H9 (cell line): ENCODE measurements around the gene MICALL2. TPM values are rescaled to one million over a fixed set of nuclear protein-coding genes. Genes with fewer than 3 reads are reported as not detected.

Source experiments
- DNase-seq: peaks from one replicate; pipeline ENCODE4 v3.0.0-alpha.2; 2017
- H2AFZ ChIP-seq: one replicate; pipeline ENCODE4 v1.6.1; 2013; ENCODE audit warnings: mild to moderate bottlenecking, low read length, control low read depth, moderate library complexity
- H2AK5ac ChIP-seq: 2 replicates; pipeline ENCODE4 v1.6.1; 2013; ENCODE audit warnings: low read length, control low read depth, mixed read lengths; ENCODE audit not compliant: insufficient read length
- H2BK120ac ChIP-seq: one replicate; pipeline ENCODE4 v1.6.1; 2013; ENCODE audit warnings: low read depth, mild to moderate bottlenecking, low read length, control low read depth, inconsistent platforms; ENCODE audit not compliant: poor library complexity, severe bottlenecking
- H2BK12ac ChIP-seq: 2 replicates; pipeline ENCODE4 v1.6.1; 2013; ENCODE audit warnings: low read length, control low read depth, mixed read lengths, low read depth; ENCODE audit not compliant: insufficient read length
- H2BK15ac ChIP-seq: 2 replicates; pipeline ENCODE4 v1.6.1; 2013; ENCODE audit warnings: low read depth, low read length, control low read depth
- H2BK20ac ChIP-seq: one replicate; pipeline ENCODE4 v1.6.1; 2013; ENCODE audit warnings: low read depth, mild to moderate bottlenecking, low read length, control low read depth, inconsistent platforms; ENCODE audit not compliant: poor library complexity, severe bottlenecking
- H2BK5ac ChIP-seq: 2 replicates; pipeline ENCODE4 v1.6.1; 2013; ENCODE audit warnings: low read length, control low read depth, mixed read lengths; ENCODE audit not compliant: insufficient read length
- H3K14ac ChIP-seq: 2 replicates; pipeline ENCODE4 v1.6.1; 2013; ENCODE audit warnings: low read length, control low read depth; ENCODE audit not compliant: insufficient read depth
- H3K18ac ChIP-seq: 2 replicates; pipeline ENCODE4 v1.6.1; 2013; ENCODE audit warnings: low read depth, mild to moderate bottlenecking, mixed read lengths, low read length, control low read depth; ENCODE audit not compliant: insufficient read length
- H3K23ac ChIP-seq: 2 replicates; pipeline ENCODE4 v1.6.1; 2013; ENCODE audit warnings: low read length, control low read depth, mixed read lengths, low read depth; ENCODE audit not compliant: insufficient read length
- H3K23me2 ChIP-seq: 2 replicates; pipeline ENCODE4 v1.6.1; 2013; ENCODE audit warnings: low read depth, mild to moderate bottlenecking, mixed read lengths, low read length, control low read depth; ENCODE audit not compliant: insufficient read length, poor library complexity, severe bottlenecking
- H3K27ac ChIP-seq: 2 replicates; pipeline ENCODE4 v1.5.1; 2013; ENCODE audit warnings: low read length, control low read depth, mixed read lengths, low read depth; ENCODE audit not compliant: insufficient read length
- H3K27me3 ChIP-seq: 2 replicates; pipeline ENCODE4 v1.6.1; 2013; ENCODE audit warnings: low read length, control low read depth, inconsistent platforms; ENCODE audit not compliant: insufficient read depth
- H3K4ac ChIP-seq: 2 replicates; pipeline ENCODE4 v1.6.1; 2013; ENCODE audit warnings: low read depth, mild to moderate bottlenecking, control low read depth, inconsistent platforms, low read length, moderate library complexity
- H3K4me1 ChIP-seq: 2 replicates; pipeline ENCODE4 v1.6.1; 2013; ENCODE audit warnings: low read length, control low read depth, inconsistent platforms; ENCODE audit not compliant: insufficient read depth
- H3K4me2 ChIP-seq: 2 replicates; pipeline ENCODE4 v1.6.1; 2013; ENCODE audit warnings: low read length, control low read depth, mixed read lengths; ENCODE audit not compliant: insufficient read length, insufficient read depth
- H3K56ac ChIP-seq: 2 replicates; pipeline ENCODE4 v1.6.1; 2013; ENCODE audit warnings: low read depth, mild to moderate bottlenecking, mixed read lengths, low read length, control low read depth; ENCODE audit not compliant: insufficient read length
- H3K79me1 ChIP-seq: 2 replicates; pipeline ENCODE4 v1.6.1; 2013; ENCODE audit warnings: low read depth, mild to moderate bottlenecking, moderate library complexity, low read length, control low read depth, inconsistent platforms; ENCODE audit not compliant: insufficient read depth, poor library complexity, severe bottlenecking
- H3K79me2 ChIP-seq: 2 replicates; pipeline ENCODE4 v1.6.1; 2013; ENCODE audit warnings: low read length, control low read depth, inconsistent platforms; ENCODE audit not compliant: insufficient read depth
- H3K9ac ChIP-seq: 2 replicates; pipeline ENCODE4 v1.6.1; 2013; ENCODE audit warnings: low read length, control low read depth, mixed read lengths; ENCODE audit not compliant: insufficient read length; ENCODE audit errors: extremely low read depth
- H3K9me3 ChIP-seq: one replicate; pipeline ENCODE4 v1.6.1; 2013; ENCODE audit warnings: low read depth, low read length, inconsistent platforms; ENCODE audit not compliant: control insufficient read depth
- H3T11ph ChIP-seq: one replicate; pipeline ENCODE4 v1.6.1; 2013; ENCODE audit warnings: mild to moderate bottlenecking, low read length, control low read depth, inconsistent platforms
- H4K20me1 ChIP-seq: one replicate; pipeline ENCODE4 v1.6.1; 2013; ENCODE audit not compliant: control insufficient read depth, insufficient read length, insufficient read depth
- H4K5ac ChIP-seq: 2 replicates; pipeline ENCODE4 v1.6.1; 2013; ENCODE audit warnings: low read depth, mild to moderate bottlenecking, mixed read lengths, low read length, control low read depth; ENCODE audit not compliant: insufficient read length
- H4K8ac ChIP-seq: replicated peaks from 2 replicates; pipeline ENCODE4 v1.6.1; 2013; ENCODE audit warnings: low read length, control low read depth, mixed read lengths, low read depth; ENCODE audit not compliant: insufficient read length
- H4K91ac ChIP-seq: 2 replicates; pipeline ENCODE4 v1.6.1; 2013; ENCODE audit warnings: low read depth, mild to moderate bottlenecking, moderate library complexity, mixed read lengths, low read length, control low read depth; ENCODE audit not compliant: insufficient read length
- H3K27ac Mint-ChIP-seq, 3 experiments: 2 replicates in 2 of 3; 3 replicates in 1 of 3; pipeline ENCODE4 v1.8.0; 2020 to 2021; ENCODE audit warnings: mixed read lengths in 3 of 3, mild to moderate bottlenecking in 1 of 3, moderate library complexity in 1 of 3
- H3K27me3 Mint-ChIP-seq: 2 replicates; pipeline ENCODE4 v1.8.0; 2021; ENCODE audit warnings: low read depth, mild to moderate bottlenecking, moderate library complexity, mixed read lengths
- H3K36me3 Mint-ChIP-seq, 3 experiments: 2 replicates in 2 of 3; 3 replicates in 1 of 3; pipeline ENCODE4 v1.8.0; 2020 to 2021; ENCODE audit warnings: low read depth in 3 of 3, mixed read lengths in 3 of 3; ENCODE audit not compliant: insufficient read depth in 1 of 3
- H3K4me1 Mint-ChIP-seq, 2 experiments: 2 replicates each; pipeline ENCODE4 v1.8.0; 2020; ENCODE audit warnings: mixed read lengths in 2 of 2
- H3K4me3 Mint-ChIP-seq, 2 experiments: 2 replicates in 1 of 2; 3 replicates in 1 of 2; pipeline ENCODE4 v1.8.0; 2020 to 2021; ENCODE audit warnings: mild to moderate bottlenecking in 2 of 2, mixed read lengths in 2 of 2, moderate library complexity in 1 of 2
- H3K9me3 Mint-ChIP-seq, 2 experiments: 2 replicates in 1 of 2; 3 replicates in 1 of 2; pipeline ENCODE4 v1.8.0; 2020; ENCODE audit warnings: mild to moderate bottlenecking in 2 of 2, mixed read lengths in 2 of 2, moderate library complexity in 1 of 2
- CTCF ChIP-seq: fragments of 200-600 bp; sonication (generic); conservative IDR thresholded peaks from 3 replicates; pipeline ENCODE4 v1.8.0; 2021; ENCODE audit warnings: antibody characterized with exemption, mild to moderate bottlenecking
- WGBS: extraction: QIAGEN DNeasy Blood & Tissue Kit; methylation state at CpG from one replicate; pipeline ENCODE4 v1.1.7; 2013; ENCODE audit warnings: missing lambda C conversion rate, low lambda C conversion rate, mixed read lengths; ENCODE audit not compliant: insufficient read length; ENCODE audit errors: extremely low coverage; 5-methylcytosine and 5-hydroxymethylcytosine counted together
- total RNA-seq: library from RNA; stranded (reverse); gene quantifications from 2 replicates; pipeline ENCODE4 v1.2.1, GENCODE V29; 2021

The MICALL2 gene
- total RNA-seq, 1 experiment from 2014 or later: 7.1 TPM

- Mint-ChIP-seq H3K9me3 (no peaks in the 10 kb centered on the region), H3K4me3 (no peak overlapping the region), H3K4me1 (no peaks in the 10 kb centered on the region), H3K36me3 (peaks cover 16 to 64% (median 58%) of the 10 kb centered on the region in 3 experiments), H3K27ac (no peak overlapping the region), H3K27me3 (no peaks in the 10 kb centered on the region)
- Histone ChIP-seq H3K27ac (no peak overlapping the region), H2BK120ac (no peak overlapping the region), H3K79me2 (no peaks in the 10 kb centered on the region), H2BK5ac (no peak overlapping the region), H3K79me1 (no peaks in the 10 kb centered on the region), H3T11ph (no peak overlapping the region), H2AK5ac (no peak overlapping the region), H3K9ac (no peak overlapping the region), H2BK12ac (no peak overlapping the region), H4K20me1 (no peaks in the 10 kb centered on the region), H4K8ac (no peak overlapping the region), H3K56ac (no peak overlapping the region), H3K9me3 (no peaks in the 10 kb centered on the region), H3K4ac (no peak overlapping the region), H3K23me2 (no peaks in the 10 kb centered on the region), H4K91ac (no peak overlapping the region), H3K4me2 (no peak overlapping the region), H3K23ac (no peak overlapping the region), H2BK15ac (no peak overlapping the region), H3K18ac (no peak overlapping the region), H2BK20ac (no peak overlapping the region), H4K5ac (no peak overlapping the region), H3K27me3 (no peaks in the 10 kb centered on the region), H3K4me1 (no peaks in the 10 kb centered on the region), H2AFZ (no peak overlapping the region), H3K14ac (no peak overlapping the region)
- no peak for TF ChIP-seq CTCF
- no CpG with 5 or more reads among the region's 19 CpGs for WGBS
- DNase-seq: no peak
These were observed 25.9 kb upstream of the MICALL2 start for GRCh38 chr7:1485156-1485555.
